Activated naive CD4-positive, alpha-beta T cell treated with anti-CD3 and anti-CD28 coated beads, Interleukin-2, amount 50 U/mL, for 24 hours (primary cell): ENCODE measurements around the gene HYLS1.
A peak's percentile ranks its signal among the peaks of the same experiment; 100 is the strongest.
"Not testable (repeated sequence)": the region's sequence is repeated elsewhere in the genome, so short reads cannot be mapped to it uniquely, and the experiment has no call there.

Experiments
- H3K27ac Mint-ChIP-seq: one replicate; pipeline ENCODE4 v1.8.0; 2021; ENCODE audit warnings: mild to moderate bottlenecking, mixed read lengths
- H3K27me3 Mint-ChIP-seq: one replicate; pipeline ENCODE4 v1.8.0; 2021; ENCODE audit warnings: mixed read lengths
- H3K36me3 Mint-ChIP-seq: one replicate; pipeline ENCODE4 v1.8.0; 2021; ENCODE audit warnings: mixed read lengths
- H3K4me1 Mint-ChIP-seq: one replicate; pipeline ENCODE4 v1.8.0; 2021; ENCODE audit warnings: mixed read lengths
- H3K4me3 Mint-ChIP-seq: one replicate; pipeline ENCODE4 v1.8.0; 2021; ENCODE audit warnings: mild to moderate bottlenecking, mixed read lengths
- H3K9me3 Mint-ChIP-seq: one replicate; pipeline ENCODE4 v1.8.0; 2021; ENCODE audit warnings: mixed read lengths

Gene HYLS1

GRCh38 chr11:125892071-125892470 lies 4.6 kb downstream of the HYLS1 start:
- H3K36me3 Mint-ChIP-seq: peaks cover 11% of the 10 kb centered on the region
- H3K4me1 Mint-ChIP-seq: peaks cover 66% of the 10 kb centered on the region
- H3K27me3 Mint-ChIP-seq: no peaks in the 10 kb centered on the region
- H3K4me3 Mint-ChIP-seq: no peak overlapping the region
- H3K27ac Mint-ChIP-seq: no peak overlapping the region
- H3K9me3 Mint-ChIP-seq: no peaks in the 10 kb centered on the region

GRCh38 chr11:125892994-125893393 lies 5.5 kb downstream of the HYLS1 start:
- Mint-ChIP-seq H3K27me3 (no peaks in the 10 kb centered on the region), H3K4me1 (peaks cover 69% of the 10 kb centered on the region), H3K4me3 (no peak overlapping the region), H3K27ac (no peak overlapping the region), H3K9me3 (no peaks in the 10 kb centered on the region), H3K36me3 (peaks cover 11% of the 10 kb centered on the region)

- peaks cover 16% of the 10 kb centered on the region for H3K27me3 Mint-ChIP-seq
- no peaks in the 10 kb centered on the region for H3K9me3 Mint-ChIP-seq
- peak overlapping the region; percentile 55 for H3K27ac Mint-ChIP-seq
- peaks cover 51% of the 10 kb centered on the region for H3K4me1 Mint-ChIP-seq
- peaks cover 9% of the 10 kb centered on the region for H3K36me3 Mint-ChIP-seq
- peak overlapping the region; percentile 96 for H3K4me3 Mint-ChIP-seq
These were observed 14.4 kb downstream of the HYLS1 start for GRCh38 chr11:125901872-125902271.

GRCh38 chr11:125902277-125902926 lies 14.9 kb downstream of the HYLS1 start:
- Mint-ChIP-seq H3K27me3 (peaks cover 17% of the 10 kb centered on the region), H3K9me3 (no peaks in the 10 kb centered on the region), H3K4me3 (peak overlapping the region; percentile 96), H3K27ac (peak overlapping the region; percentile 96), H3K36me3 (peaks cover 9% of the 10 kb centered on the region), H3K4me1 (peaks cover 47% of the 10 kb centered on the region)

- Mint-ChIP-seq H3K9me3 (no peaks in the 10 kb centered on the region), H3K4me3 (peak within 1 kb of the TSS; percentile 96), H3K27ac (peak within 1 kb of the TSS; percentile 96), H3K4me1 (peaks cover 40% of the 10 kb centered on the region), H3K27me3 (peaks cover 20% of the 10 kb centered on the region), H3K36me3 (peaks cover 9% of the 10 kb centered on the region)
These were observed 15.7 kb downstream of the HYLS1 start, which contains the start of gene PUS3 for GRCh38 chr11:125902927-125903710. Gene PUS3 (minus strand): TSS chr11:125903206. CDS start chr11:125896284, 6,922 bp downstream.

- H3K4me1 Mint-ChIP-seq: peaks cover 37% of the 10 kb centered on the region
- peak within 1 kb of the TSS; percentile 96 for H3K4me3 Mint-ChIP-seq
- H3K27me3 Mint-ChIP-seq: peaks cover 21% of the 10 kb centered on the region
These were observed 16.5 kb downstream of the HYLS1 start, which contains the start of gene DDX25 for GRCh38 chr11:125903711-125904659. Gene DDX25 (plus strand): TSS chr11:125904508. CDS start chr11:125904518, 10 bp downstream.

GRCh38 chr11:125904678-125905077 lies 17.2 kb downstream of the HYLS1 start:
- Mint-ChIP-seq H3K4me3 (peak overlapping the region; percentile 84), H3K27me3 (peaks cover 24% of the 10 kb centered on the region), H3K4me1 (peaks cover 34% of the 10 kb centered on the region), H3K36me3 (peaks cover 5% of the 10 kb centered on the region), H3K27ac (no peak overlapping the region), H3K9me3 (no peaks in the 10 kb centered on the region)

More at GRCh38 chr11:125903711-125904659, 16.5 kb downstream of the HYLS1 start, which contains the start of gene DDX25:
- H3K27ac Mint-ChIP-seq: peak within 1 kb of the TSS; percentile 96
- H3K9me3 Mint-ChIP-seq: no peaks in the 10 kb centered on the region
- peaks cover 9% of the 10 kb centered on the region for H3K36me3 Mint-ChIP-seq

- Mint-ChIP-seq H3K27me3 (peaks cover 28% of the 10 kb centered on the region), H3K4me3 (no peak overlapping the region), H3K4me1 (no peaks in the 10 kb centered on the region), H3K27ac (no peak overlapping the region), H3K9me3 (no peaks in the 10 kb centered on the region), H3K36me3 (no peaks in the 10 kb centered on the region)
These were observed 22.9 kb downstream of the HYLS1 start for GRCh38 chr11:125910226-125910849.

GRCh38 chr11:125914601-125915000 lies 27.1 kb downstream of the HYLS1 start:
- peaks cover 19% of the 10 kb centered on the region for H3K27me3 Mint-ChIP-seq
- not testable (repeated sequence) for H3K4me1 Mint-ChIP-seq, H3K36me3 Mint-ChIP-seq, H3K9me3 Mint-ChIP-seq, H3K4me3 Mint-ChIP-seq, H3K27ac Mint-ChIP-seq

GRCh38 chr11:125916683-125917347 lies 29.3 kb downstream of the HYLS1 start:
- no peak overlapping the region for H3K4me3 Mint-ChIP-seq
- H3K4me1 Mint-ChIP-seq: no peaks in the 10 kb centered on the region
- peaks cover 11% of the 10 kb centered on the region for H3K27me3 Mint-ChIP-seq
- H3K9me3 Mint-ChIP-seq: no peaks in the 10 kb centered on the region
- H3K36me3 Mint-ChIP-seq: no peaks in the 10 kb centered on the region
- H3K27ac Mint-ChIP-seq: no peak overlapping the region

GRCh38 chr11:125918140-125918840 lies 30.8 kb downstream of the HYLS1 start:
- Mint-ChIP-seq H3K4me1 (no peaks in the 10 kb centered on the region), H3K27ac (no peak overlapping the region), H3K4me3 (no peak overlapping the region), H3K9me3 (no peaks in the 10 kb centered on the region), H3K27me3 (peaks cover 4% of the 10 kb centered on the region), H3K36me3 (no peaks in the 10 kb centered on the region)

- Mint-ChIP-seq H3K27me3 (peaks cover 4% of the 10 kb centered on the region), H3K36me3 (no peaks in the 10 kb centered on the region), H3K9me3 (no peaks in the 10 kb centered on the region), H3K27ac (no peak overlapping the region), H3K4me3 (no peak overlapping the region), H3K4me1 (no peaks in the 10 kb centered on the region)
These were observed 33.6 kb downstream of the HYLS1 start for GRCh38 chr11:125921042-125921441.

- H3K9me3 Mint-ChIP-seq: no peaks in the 10 kb centered on the region
- no peak overlapping the region for H3K4me3 Mint-ChIP-seq
- no peaks in the 10 kb centered on the region for H3K36me3 Mint-ChIP-seq
- H3K4me1 Mint-ChIP-seq: no peaks in the 10 kb centered on the region
- peaks cover 7% of the 10 kb centered on the region for H3K27me3 Mint-ChIP-seq
- H3K27ac Mint-ChIP-seq: no peak overlapping the region
These were observed 34.7 kb downstream of the HYLS1 start for GRCh38 chr11:125922156-125922555.

- H3K4me1 Mint-ChIP-seq: no peaks in the 10 kb centered on the region
- peaks cover 7% of the 10 kb centered on the region for H3K27me3 Mint-ChIP-seq
- no peaks in the 10 kb centered on the region for H3K36me3 Mint-ChIP-seq
- no peaks in the 10 kb centered on the region for H3K9me3 Mint-ChIP-seq
- H3K27ac Mint-ChIP-seq: no peak overlapping the region
- H3K4me3 Mint-ChIP-seq: no peak overlapping the region
These were observed 35.6 kb downstream of the HYLS1 start for GRCh38 chr11:125923012-125923579.
